ENCODE measurements around the gene AGBL4.

AGBL4 gene

DNA sequence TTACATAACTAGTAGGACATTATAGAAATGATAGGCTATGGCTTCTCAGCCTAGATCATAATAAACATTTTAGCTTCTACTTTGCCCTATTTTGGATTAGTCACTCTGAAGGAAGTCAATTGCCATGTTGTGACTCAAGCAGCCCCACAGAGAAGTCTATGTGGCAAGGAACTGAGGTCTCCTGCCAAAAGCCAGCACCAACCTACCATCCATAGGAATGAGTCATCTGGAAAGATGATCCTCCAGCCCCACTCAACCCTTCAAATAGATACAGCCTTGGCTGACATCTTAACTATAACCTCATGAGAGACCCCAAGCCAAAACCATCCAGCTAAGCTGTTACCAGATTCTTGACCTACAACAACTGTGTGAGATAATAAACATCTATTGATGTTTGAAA is 1170.7 kb downstream of the AGBL4 start:
- Histone ChIP-seq H3K36me3 (ENCODE audit: control insufficient read depth in 5 of 5, insufficient read depth in 5 of 5, low read length in 5 of 5) (no peaks in the 10 kb centered on the region), H3K4me1 (ENCODE audit: control insufficient read depth in 5 of 5, insufficient read depth in 5 of 5, low read length in 5 of 5) (peaks cover 0 to 10% (median 0%) of the 10 kb centered on the region in 5 donors), H3K4me3 (ENCODE audit: low read depth in 1 of 5, low read length in 5 of 5) (no peak overlapping the region), H3K9ac (ENCODE audit: low read length in 5 of 5) (no peak overlapping the region), H3K27ac (ENCODE audit: low read depth, low read length) (no peak overlapping the region), H3K9me3 (ENCODE audit: control insufficient read depth in 5 of 5, low read length in 5 of 5) (no peaks in the 10 kb centered on the region), H3K27me3 (ENCODE audit: control insufficient read depth in 5 of 5, insufficient read depth in 4 of 5, low read length in 5 of 5) (no peaks in the 10 kb centered on the region)

DNA sequence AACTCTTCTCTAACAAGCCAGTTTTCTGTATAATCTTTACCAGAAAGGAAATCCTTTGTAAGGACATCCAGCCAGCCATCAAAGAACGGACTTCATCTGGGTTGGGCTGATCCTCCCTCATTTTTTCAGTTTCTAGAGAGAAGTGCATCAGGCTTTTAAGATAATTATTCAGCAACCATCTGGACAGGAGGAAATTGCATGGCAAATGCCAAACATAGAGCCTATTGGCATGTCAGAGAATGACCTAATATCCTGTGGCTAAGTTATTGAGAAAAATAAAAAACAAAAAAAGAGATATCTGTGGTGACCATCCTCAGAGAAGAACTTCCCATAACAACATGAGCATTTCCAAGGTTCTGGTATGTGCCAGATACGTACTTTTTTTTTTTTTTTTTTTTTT is 1172.1 kb downstream of the AGBL4 start:
- no peak overlapping the region for H3K27ac ChIP-seq (ENCODE audit: low read depth, low read length)
- no peaks in the 10 kb centered on the region for H3K9me3 ChIP-seq (ENCODE audit: control insufficient read depth in 5 of 5, low read length in 5 of 5)
- no peaks in the 10 kb centered on the region for H3K27me3 ChIP-seq (ENCODE audit: control insufficient read depth in 5 of 5, insufficient read depth in 4 of 5, low read length in 5 of 5)

DNA sequence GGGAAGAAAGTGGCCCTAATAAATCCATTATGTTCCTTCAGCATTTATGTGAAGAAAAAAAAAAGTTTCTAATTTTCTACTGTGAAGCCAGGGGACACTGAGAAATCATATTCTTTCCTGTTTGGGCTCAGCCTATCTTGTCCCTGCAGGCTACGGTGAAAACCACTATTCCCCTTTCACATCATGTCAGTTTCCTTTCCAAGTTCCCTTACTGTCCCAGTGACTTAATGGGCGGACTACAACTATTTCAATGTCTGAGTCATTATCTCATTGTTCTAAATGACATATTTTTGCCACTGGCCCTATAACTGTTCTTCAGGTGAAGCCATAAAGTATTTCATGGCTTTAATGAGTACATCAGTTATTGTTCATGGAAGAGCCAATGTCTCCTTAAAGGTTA is 1175.7 kb downstream of the AGBL4 start:
- H3K4me3 ChIP-seq (ENCODE audit: low read depth in 1 of 5, low read length in 5 of 5) = no peak overlapping the region
- no peaks in the 10 kb centered on the region for H3K27me3 ChIP-seq (ENCODE audit: control insufficient read depth in 5 of 5, insufficient read depth in 4 of 5, low read length in 5 of 5)

More for the DNA sequence above, 1172.1 kb downstream of the AGBL4 start:
- H3K4me1 ChIP-seq (ENCODE audit: control insufficient read depth in 5 of 5, insufficient read depth in 5 of 5, low read length in 5 of 5) = peaks cover 0 to 10% (median 0%) of the 10 kb centered on the region in 5 donors
- H3K4me3 ChIP-seq (ENCODE audit: low read depth in 1 of 5, low read length in 5 of 5) = no peak overlapping the region
- no peak overlapping the region for H3K9ac ChIP-seq (ENCODE audit: low read length in 5 of 5)
- no peaks in the 10 kb centered on the region for H3K36me3 ChIP-seq (ENCODE audit: control insufficient read depth in 5 of 5, insufficient read depth in 5 of 5, low read length in 5 of 5)

DNA sequence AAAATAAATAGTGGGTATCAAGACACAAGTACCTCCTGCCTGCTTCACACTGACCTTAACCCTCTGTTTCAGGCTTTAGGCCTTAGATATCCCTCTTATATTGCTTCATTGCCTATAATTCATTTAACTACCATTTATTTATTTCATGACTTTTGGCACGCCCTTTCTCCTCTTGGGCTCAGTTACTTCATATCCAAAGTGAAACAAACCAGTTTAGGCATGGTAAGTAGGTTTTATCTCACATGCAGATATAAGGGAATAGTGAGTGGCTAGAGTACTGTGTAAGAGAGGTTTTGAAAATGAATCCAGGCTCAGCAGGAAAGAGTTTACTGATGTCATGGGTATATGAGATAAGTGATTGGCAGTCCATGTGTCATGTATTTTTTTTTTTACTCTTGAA is 1177.3 kb downstream of the AGBL4 start:
- Histone ChIP-seq H3K4me3 (ENCODE audit: low read depth in 1 of 5, low read length in 5 of 5) (no peak overlapping the region), H3K4me1 (ENCODE audit: control insufficient read depth in 5 of 5, insufficient read depth in 5 of 5, low read length in 5 of 5) (peaks cover 0 to 3% (median 0%) of the 10 kb centered on the region in 5 donors), H3K36me3 (ENCODE audit: control insufficient read depth in 5 of 5, insufficient read depth in 5 of 5, low read length in 5 of 5) (no peaks in the 10 kb centered on the region), H3K27ac (ENCODE audit: low read depth, low read length) (no peak overlapping the region), H3K9me3 (ENCODE audit: control insufficient read depth in 5 of 5, low read length in 5 of 5) (no peaks in the 10 kb centered on the region), H3K9ac (ENCODE audit: low read length in 5 of 5) (no peak overlapping the region), H3K27me3 (ENCODE audit: control insufficient read depth in 5 of 5, insufficient read depth in 4 of 5, low read length in 5 of 5) (no peaks in the 10 kb centered on the region)

More for the DNA sequence above, 1175.7 kb downstream of the AGBL4 start:
- peaks cover 0 to 10% (median 0%) of the 10 kb centered on the region in 5 donors for H3K4me1 ChIP-seq (ENCODE audit: control insufficient read depth in 5 of 5, insufficient read depth in 5 of 5, low read length in 5 of 5)
- no peak overlapping the region for H3K27ac ChIP-seq (ENCODE audit: low read depth, low read length)
- no peaks in the 10 kb centered on the region for H3K9me3 ChIP-seq (ENCODE audit: control insufficient read depth in 5 of 5, low read length in 5 of 5)
- no peak overlapping the region for H3K9ac ChIP-seq (ENCODE audit: low read length in 5 of 5)
- H3K36me3 ChIP-seq (ENCODE audit: control insufficient read depth in 5 of 5, insufficient read depth in 5 of 5, low read length in 5 of 5) = no peaks in the 10 kb centered on the region

DNA sequence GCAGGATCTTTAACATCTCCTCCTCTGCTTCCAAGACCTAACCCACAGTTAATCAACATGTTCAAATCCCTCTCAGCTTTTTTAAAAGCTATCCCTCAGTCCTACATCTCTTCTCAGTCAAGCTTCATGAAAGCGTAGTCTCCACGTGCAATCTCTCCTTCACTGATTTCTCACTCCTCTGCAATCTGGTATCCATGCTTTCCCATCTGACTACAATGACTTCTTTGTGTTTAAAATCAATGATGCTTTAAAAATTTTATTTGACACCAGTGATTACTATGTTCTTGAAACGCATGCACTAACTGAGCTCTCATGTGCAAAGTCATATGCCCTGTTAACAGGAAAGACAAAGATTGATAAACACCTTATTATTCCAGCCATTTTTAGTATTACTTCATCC is 1179.6 kb downstream of the AGBL4 start:
- H3K27ac ChIP-seq (ENCODE audit: low read depth, low read length) = no peak overlapping the region
- no peaks in the 10 kb centered on the region for H3K9me3 ChIP-seq (ENCODE audit: control insufficient read depth in 5 of 5, low read length in 5 of 5)
- no peaks in the 10 kb centered on the region for H3K27me3 ChIP-seq (ENCODE audit: control insufficient read depth in 5 of 5, insufficient read depth in 4 of 5, low read length in 5 of 5)
- no peaks in the 10 kb centered on the region for H3K4me1 ChIP-seq (ENCODE audit: control insufficient read depth in 5 of 5, insufficient read depth in 5 of 5, low read length in 5 of 5)
- H3K36me3 ChIP-seq (ENCODE audit: control insufficient read depth in 5 of 5, insufficient read depth in 5 of 5, low read length in 5 of 5) = no peaks in the 10 kb centered on the region
- no peak overlapping the region for H3K9ac ChIP-seq (ENCODE audit: low read length in 5 of 5)
- H3K4me3 ChIP-seq (ENCODE audit: low read depth in 1 of 5, low read length in 5 of 5) = no peak overlapping the region

DNA sequence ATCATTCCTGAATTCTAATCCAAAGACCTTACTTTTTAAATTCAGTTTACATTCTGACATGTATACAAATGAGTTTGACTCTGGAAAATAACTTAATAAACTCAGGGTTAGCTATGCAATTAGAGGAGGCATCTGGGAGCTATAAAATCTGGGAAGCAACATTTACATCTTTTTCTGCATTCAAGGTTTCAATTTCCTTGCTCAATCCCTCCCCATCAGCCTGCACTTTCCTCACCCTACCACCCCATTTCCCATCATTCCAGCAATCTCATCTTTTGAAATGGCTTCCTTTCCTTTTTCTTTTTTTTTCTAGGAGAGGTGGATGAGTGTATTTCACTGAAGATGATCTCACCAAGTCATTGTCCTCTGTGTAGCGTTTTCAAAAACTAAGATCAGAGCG is 1181.8 kb downstream of the AGBL4 start:
- Histone ChIP-seq H3K9me3 (ENCODE audit: control insufficient read depth in 5 of 5, low read length in 5 of 5) (no peaks in the 10 kb centered on the region), H3K4me1 (ENCODE audit: control insufficient read depth in 5 of 5, insufficient read depth in 5 of 5, low read length in 5 of 5) (no peaks in the 10 kb centered on the region), H3K36me3 (ENCODE audit: control insufficient read depth in 5 of 5, insufficient read depth in 5 of 5, low read length in 5 of 5) (no peaks in the 10 kb centered on the region), H3K4me3 (ENCODE audit: low read depth in 1 of 5, low read length in 5 of 5) (no peak overlapping the region), H3K9ac (ENCODE audit: low read length in 5 of 5) (no peak overlapping the region), H3K27me3 (ENCODE audit: control insufficient read depth in 5 of 5, insufficient read depth in 4 of 5, low read length in 5 of 5) (no peaks in the 10 kb centered on the region), H3K27ac (ENCODE audit: low read depth, low read length) (no peak overlapping the region)

DNA sequence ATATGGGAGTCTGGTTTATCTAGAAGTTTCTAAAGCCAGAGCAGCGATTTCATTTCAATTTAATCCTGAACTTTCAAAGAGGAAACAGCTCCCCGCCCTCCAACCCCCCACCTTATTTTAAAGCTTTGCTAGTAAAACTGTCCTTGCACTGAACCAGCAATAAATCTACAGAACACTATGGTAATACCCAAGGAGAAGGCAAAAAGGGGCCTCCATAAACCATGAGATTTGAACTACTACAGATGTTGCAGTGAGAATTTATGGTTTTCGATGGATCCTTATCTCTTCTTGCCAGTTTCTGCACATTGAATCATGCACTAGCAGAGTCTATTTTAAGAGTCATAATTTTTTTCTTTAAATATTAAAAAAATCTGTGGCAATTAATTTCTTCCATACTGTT is 1182.3 kb downstream of the AGBL4 start:
- no peaks in the 10 kb centered on the region for H3K4me1 ChIP-seq (ENCODE audit: control insufficient read depth in 5 of 5, insufficient read depth in 5 of 5, low read length in 5 of 5)
- H3K9ac ChIP-seq (ENCODE audit: low read length in 5 of 5) = no peak overlapping the region
- H3K9me3 ChIP-seq (ENCODE audit: control insufficient read depth in 5 of 5, low read length in 5 of 5) = no peaks in the 10 kb centered on the region
- no peaks in the 10 kb centered on the region for H3K27me3 ChIP-seq (ENCODE audit: control insufficient read depth in 5 of 5, insufficient read depth in 4 of 5, low read length in 5 of 5)
- H3K36me3 ChIP-seq (ENCODE audit: control insufficient read depth in 5 of 5, insufficient read depth in 5 of 5, low read length in 5 of 5) = no peaks in the 10 kb centered on the region
- no peak overlapping the region for H3K27ac ChIP-seq (ENCODE audit: low read depth, low read length)
- H3K4me3 ChIP-seq (ENCODE audit: low read depth in 1 of 5, low read length in 5 of 5) = no peak overlapping the region

DNA sequence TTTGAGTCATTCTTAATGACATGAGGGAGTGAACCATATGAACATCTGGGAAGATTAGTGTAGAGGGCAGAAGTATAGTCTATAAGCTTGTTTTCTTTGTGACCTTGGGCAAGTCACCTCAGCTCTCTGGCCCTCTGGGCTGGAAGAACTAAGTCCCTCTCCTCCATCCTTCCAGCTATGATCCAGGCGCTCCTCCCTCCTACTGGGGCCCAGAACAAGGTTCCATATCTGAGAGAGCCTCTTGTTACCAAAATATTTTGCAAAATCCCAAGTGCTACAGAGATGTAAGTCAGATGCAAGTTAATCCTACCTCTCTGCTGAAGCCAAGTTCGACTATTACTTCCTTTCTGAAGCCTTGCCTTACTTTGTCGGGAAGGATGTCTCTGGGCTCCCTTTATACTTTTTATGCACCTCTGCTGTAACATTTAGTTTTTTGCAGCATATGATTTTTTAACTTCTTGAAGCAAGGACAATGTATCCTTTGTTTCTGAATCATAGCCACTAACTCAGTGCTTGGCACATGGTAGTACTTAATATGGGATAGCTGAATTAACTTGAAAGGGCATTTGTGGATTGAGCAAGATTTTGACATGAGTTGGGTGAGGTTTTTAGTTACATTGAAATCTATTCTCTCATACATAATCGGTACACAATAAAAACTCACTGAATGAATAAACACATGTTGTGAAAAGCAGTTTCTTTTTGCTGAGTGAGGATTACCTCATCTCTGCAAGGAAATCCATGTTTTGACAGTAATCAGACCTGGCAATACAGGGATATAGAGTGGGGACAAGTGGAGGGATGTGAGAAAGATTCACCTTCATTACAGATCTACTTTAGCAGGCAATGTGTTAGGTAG is 1192.4 kb downstream of the AGBL4 start:
- Histone ChIP-seq H3K4me1 (ENCODE audit: control insufficient read depth in 5 of 5, insufficient read depth in 5 of 5, low read length in 5 of 5) (peaks cover 0 to 6% (median 0%) of the 10 kb centered on the region in 5 donors), H3K27ac (ENCODE audit: low read depth, low read length) (no peak overlapping the region), H3K9ac (ENCODE audit: low read length in 5 of 5) (no peak overlapping the region), H3K27me3 (ENCODE audit: control insufficient read depth in 5 of 5, insufficient read depth in 4 of 5, low read length in 5 of 5) (no peaks in the 10 kb centered on the region), H3K9me3 (ENCODE audit: control insufficient read depth in 5 of 5, low read length in 5 of 5) (no peaks in the 10 kb centered on the region), H3K36me3 (ENCODE audit: control insufficient read depth in 5 of 5, insufficient read depth in 5 of 5, low read length in 5 of 5) (no peaks in the 10 kb centered on the region), H3K4me3 (ENCODE audit: low read depth in 1 of 5, low read length in 5 of 5) (no peak overlapping the region)

DNA sequence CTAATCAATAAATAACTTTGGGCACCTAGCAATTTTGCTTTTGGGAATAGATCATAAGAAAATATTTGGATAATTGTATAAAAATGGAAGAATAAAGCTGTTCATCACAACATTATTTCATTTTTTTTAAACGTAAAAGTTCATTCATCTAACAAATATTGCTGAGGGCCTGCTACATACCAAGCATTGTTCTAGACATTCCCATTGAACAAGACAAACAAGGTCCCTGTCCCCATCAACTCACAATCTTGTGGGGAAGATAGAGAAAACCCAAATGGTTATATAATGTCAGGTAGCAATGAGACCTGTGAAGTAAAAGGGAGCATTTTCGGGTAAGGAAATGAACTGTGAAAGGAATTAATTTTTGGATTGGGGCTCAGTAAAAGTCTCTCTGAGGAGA is 1193.0 kb downstream of the AGBL4 start:
- Histone ChIP-seq H3K27ac (ENCODE audit: low read depth, low read length) (no peak overlapping the region), H3K4me3 (ENCODE audit: low read depth in 1 of 5, low read length in 5 of 5) (no peak overlapping the region), H3K27me3 (ENCODE audit: control insufficient read depth in 5 of 5, insufficient read depth in 4 of 5, low read length in 5 of 5) (no peaks in the 10 kb centered on the region), H3K36me3 (ENCODE audit: control insufficient read depth in 5 of 5, insufficient read depth in 5 of 5, low read length in 5 of 5) (no peaks in the 10 kb centered on the region), H3K9ac (ENCODE audit: low read length in 5 of 5) (no peak overlapping the region), H3K9me3 (ENCODE audit: control insufficient read depth in 5 of 5, low read length in 5 of 5) (no peaks in the 10 kb centered on the region), H3K4me1 (ENCODE audit: control insufficient read depth in 5 of 5, insufficient read depth in 5 of 5, low read length in 5 of 5) (peaks cover 0 to 6% (median 0%) of the 10 kb centered on the region in 5 donors)

DNA sequence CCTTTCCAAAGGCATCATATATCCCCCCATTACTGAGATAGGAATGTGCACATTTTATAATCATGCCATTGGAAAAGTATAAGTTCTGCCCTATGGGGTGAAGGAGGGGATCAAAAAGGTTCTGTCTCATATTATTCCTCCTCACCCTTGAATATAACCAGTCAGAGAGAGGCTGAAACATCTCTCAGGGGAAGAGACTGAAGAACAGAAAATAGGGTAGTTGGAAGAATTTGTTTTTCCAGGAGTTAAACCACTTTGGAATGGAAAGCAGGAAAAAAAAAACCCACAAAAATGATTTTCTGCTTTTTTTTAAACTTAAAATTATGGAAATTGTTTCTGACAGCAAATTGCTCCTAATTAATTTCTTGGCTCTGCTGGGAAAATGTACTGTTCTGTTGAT is 1194.3 kb downstream of the AGBL4 start:
- no peak overlapping the region for H3K4me3 ChIP-seq (ENCODE audit: low read depth in 1 of 5, low read length in 5 of 5)
- H3K4me1 ChIP-seq (ENCODE audit: control insufficient read depth in 5 of 5, insufficient read depth in 5 of 5, low read length in 5 of 5) = peaks cover 0 to 6% (median 0%) of the 10 kb centered on the region in 5 donors
- H3K36me3 ChIP-seq (ENCODE audit: control insufficient read depth in 5 of 5, insufficient read depth in 5 of 5, low read length in 5 of 5) = no peaks in the 10 kb centered on the region
- no peaks in the 10 kb centered on the region for H3K27me3 ChIP-seq (ENCODE audit: control insufficient read depth in 5 of 5, insufficient read depth in 4 of 5, low read length in 5 of 5)
- H3K9me3 ChIP-seq (ENCODE audit: control insufficient read depth in 5 of 5, low read length in 5 of 5) = no peaks in the 10 kb centered on the region
- H3K9ac ChIP-seq (ENCODE audit: low read length in 5 of 5) = no peak overlapping the region
- H3K27ac ChIP-seq (ENCODE audit: low read depth, low read length) = no peak overlapping the region
